ENCODE results near the gene FHDC1. TPM values are rescaled to one million over a fixed set of nuclear protein-coding genes. Genes with fewer than 3 reads are reported as not detected.
A peak's percentile ranks its signal among the peaks of the same experiment; 100 is the strongest.

The FHDC1 gene
- total and polyA plus RNA-seq, 8 donors, result 2.9 to 13.4 (median 5.5) TPM

GRCh38 chr4:152954741-152955140 is 18.6 kb downstream of the FHDC1 start:
- H3K27ac ChIP-seq, result no peak overlapping the region
- 82 to 94% (median 89%) methylated on average over 1 of the region's 1 CpG for WGBS, 5 donors
- no peak for DNase-seq

GRCh38 chr4:152956147-152956546 is 20.0 kb downstream of the FHDC1 start:
- peak overlapping the region in 4 of 5 donors; percentile 64 to 79 (median 74) for H3K27ac ChIP-seq
- H3K36me3 ChIP-seq, result peaks cover 0 to 24% (median 16%) of the 10 kb centered on the region in 4 donors
- peaks cover 10 to 31% (median 29%) of the 10 kb centered on the region in 4 donors for H3K4me1 ChIP-seq
- 58 to 73% (median 61%) methylated on average over 2 of the region's 2 CpGs for WGBS, 5 donors
- no peaks in the 10 kb centered on the region for H3K9me3 ChIP-seq
- no peaks in the 10 kb centered on the region for H3K27me3 ChIP-seq
- no peak for DNase-seq
- TF ChIP-seq POLR2AphosphoS5 (IDR thresholded peaks at IDR 0.05), result no peak
- TF ChIP-seq POLR2A (IDR thresholded peaks at IDR 0.05), result no peak
- no peak for TF ChIP-seq EP300 (IDR thresholded peaks at IDR 0.05)
- no peak for TF ChIP-seq CTCF (IDR thresholded peaks at IDR 0.05)
- no peak overlapping the region for H3K4me3 ChIP-seq
- intact Hi-C loops (cut with DNase I; ENCODE audit: low total_unique reads), result no loop called here

More at GRCh38 chr4:152954741-152955140, 18.6 kb downstream of the FHDC1 start:
- Histone ChIP-seq H3K4me1 (peaks cover 23 to 45% (median 38%) of the 10 kb centered on the region in 4 donors), H3K27me3 (no peaks in the 10 kb centered on the region), H3K9me3 (no peaks in the 10 kb centered on the region), H3K4me3 (no peak overlapping the region), H3K36me3 (peaks cover 0 to 18% (median 9%) of the 10 kb centered on the region in 4 donors)
- intact Hi-C loops (cut with DNase I; ENCODE audit: low total_unique reads), result no loop called here
- no peak for TF ChIP-seq EP300 (IDR thresholded peaks at IDR 0.05)
- no peak for TF ChIP-seq POLR2AphosphoS5 (IDR thresholded peaks at IDR 0.05)
- TF ChIP-seq CTCF (IDR thresholded peaks at IDR 0.05), result no peak
- no peak for TF ChIP-seq POLR2A (IDR thresholded peaks at IDR 0.05)

- H3K9me3 ChIP-seq, result no peaks in the 10 kb centered on the region
- H3K36me3 ChIP-seq, result peaks cover 0 to 27% (median 17%) of the 10 kb centered on the region in 4 donors
- H3K27me3 ChIP-seq, result no peaks in the 10 kb centered on the region
- H3K4me3 ChIP-seq, result no peak overlapping the region
- H3K27ac ChIP-seq, result peak overlapping the region; percentile 64 to 79 (median 78)
- TF ChIP-seq CTCF (IDR thresholded peaks at IDR 0.05), result no peak
- TF ChIP-seq POLR2AphosphoS5 (IDR thresholded peaks at IDR 0.05), result peak in 1 of 3 donors; percentile 72
- DNase-seq, result peak; percentile 46 to 86
- peaks cover 10 to 31% (median 26%) of the 10 kb centered on the region in 4 donors for H3K4me1 ChIP-seq
- intact Hi-C loops (cut with DNase I; ENCODE audit: low total_unique reads), result no loop called here
- 28 to 42% (median 35%) methylated on average over 12 of the region's 12 CpGs for WGBS, 5 donors
These were observed 20.7 kb downstream of the FHDC1 start for GRCh38 chr4:152956650-152957436.

GRCh38 chr4:152957437-152958171 is 21.5 kb downstream of the FHDC1 start:
- H3K27me3 ChIP-seq, result no peaks in the 10 kb centered on the region
- DNase-seq, result peak; percentile 79 to 81
- WGBS, 5 donors, result 14 to 37% (median 32%) methylated on average over 11 of the region's 11 CpGs
- H3K4me3 ChIP-seq, result no peak overlapping the region
- no peaks in the 10 kb centered on the region for H3K9me3 ChIP-seq
- peak overlapping the region; percentile 64 to 79 (median 78) for H3K27ac ChIP-seq
- intact Hi-C loops (cut with DNase I; ENCODE audit: low total_unique reads), result no loop called here
- TF ChIP-seq EP300 (IDR thresholded peaks at IDR 0.05) (no peak), POLR2A (IDR thresholded peaks at IDR 0.05) (no peak), POLR2AphosphoS5 (IDR thresholded peaks at IDR 0.05) (peak in 2 of 3 donors; percentile 66 to 70), CTCF (IDR thresholded peaks at IDR 0.05) (no peak)
- peaks cover 10 to 31% (median 26%) of the 10 kb centered on the region in 4 donors for H3K4me1 ChIP-seq
- peaks cover 0 to 29% (median 17%) of the 10 kb centered on the region in 4 donors for H3K36me3 ChIP-seq
